CD4-positive, alpha-beta T cell treated with Interleukin-6 at 100 ng/mL for 8 hours (primary cell): Measurements from ENCODE around the gene ADRA2C.

ENCODE experiments used
- DNase-seq: peaks from one replicate; pipeline ENCODE4 v3.0.0-alpha.2; 2020; ENCODE audit warnings: mixed read lengths, low spot score

Gene ADRA2C

DNA sequence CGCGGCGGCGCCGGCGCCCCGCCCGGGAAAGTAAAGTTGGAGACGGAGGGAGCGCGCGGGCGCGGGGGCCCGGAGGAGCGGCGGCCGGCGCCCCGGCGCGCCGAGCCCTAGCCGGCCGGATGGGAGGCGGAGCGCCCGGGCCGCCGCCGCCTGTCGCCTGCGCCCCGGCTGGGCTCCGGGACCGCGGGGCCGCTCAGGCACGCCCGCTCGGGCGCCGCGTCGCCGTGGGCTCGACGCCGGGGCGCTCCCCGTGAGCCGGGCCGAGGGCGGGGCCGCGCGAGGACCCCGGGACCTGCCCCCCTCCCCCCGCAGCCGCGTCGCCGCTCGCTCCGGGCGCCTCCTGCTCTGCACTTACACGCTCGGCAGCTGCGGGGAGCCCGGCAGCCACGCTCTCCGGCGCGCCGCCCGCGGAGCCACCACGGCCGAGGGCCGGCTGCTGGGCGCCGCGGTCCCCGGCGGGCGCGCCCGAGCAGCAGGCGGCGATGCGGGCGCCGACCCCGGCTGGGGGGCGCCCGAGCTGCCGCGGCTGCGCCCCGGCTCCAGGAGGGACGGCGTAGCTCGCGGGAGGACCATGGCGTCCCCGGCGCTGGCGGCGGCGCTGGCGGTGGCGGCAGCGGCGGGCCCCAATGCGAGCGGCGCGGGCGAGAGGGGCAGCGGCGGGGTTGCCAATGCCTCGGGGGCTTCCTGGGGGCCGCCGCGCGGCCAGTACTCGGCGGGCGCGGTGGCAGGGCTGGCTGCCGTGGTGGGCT, at the start of gene ADRA2C:
Gene ADRA2C, plus strand, starts transcription at position 350 of the 749 bp plus-strand sequence. Its CDS starts 222 bp downstream, at position 572.
- DNase-seq: no peak

- DNase-seq: no peak
Observed at GRCh38 chr4:3716631-3717235, 49.5 kb upstream of the ADRA2C start.

- no peak for DNase-seq
Observed at GRCh38 chr4:3717241-3717640, 48.9 kb upstream of the ADRA2C start.

GRCh38 chr4:3718462-3718861, 47.7 kb upstream of the ADRA2C start:
- no peak for DNase-seq

DNA sequence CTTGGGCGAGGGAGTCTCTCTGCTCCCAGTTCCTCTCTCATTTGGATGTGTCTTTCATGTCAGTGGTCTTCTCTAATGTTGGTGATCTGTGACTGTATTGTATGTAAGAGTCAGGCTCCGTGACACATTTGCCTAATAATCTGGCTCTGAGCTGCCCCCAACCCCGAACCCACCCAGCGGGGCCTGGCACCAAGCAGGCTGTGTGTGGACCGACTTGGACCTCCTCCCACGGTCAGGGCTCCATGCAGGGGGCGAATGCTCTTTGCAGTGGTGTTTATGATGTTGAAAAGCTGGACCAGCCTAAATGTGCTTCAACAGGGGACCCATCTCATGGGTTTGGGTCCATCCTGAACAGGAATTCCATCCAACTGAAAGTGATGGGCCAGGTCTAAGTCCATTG, 47.0 kb upstream of the ADRA2C start:
- DNase-seq: no peak

- DNase-seq: no peak
Observed at GRCh38 chr4:3719836-3720235, 46.3 kb upstream of the ADRA2C start.

- DNase-seq: no peak
Observed at GRCh38 chr4:3720466-3720865, 45.7 kb upstream of the ADRA2C start.

DNA sequence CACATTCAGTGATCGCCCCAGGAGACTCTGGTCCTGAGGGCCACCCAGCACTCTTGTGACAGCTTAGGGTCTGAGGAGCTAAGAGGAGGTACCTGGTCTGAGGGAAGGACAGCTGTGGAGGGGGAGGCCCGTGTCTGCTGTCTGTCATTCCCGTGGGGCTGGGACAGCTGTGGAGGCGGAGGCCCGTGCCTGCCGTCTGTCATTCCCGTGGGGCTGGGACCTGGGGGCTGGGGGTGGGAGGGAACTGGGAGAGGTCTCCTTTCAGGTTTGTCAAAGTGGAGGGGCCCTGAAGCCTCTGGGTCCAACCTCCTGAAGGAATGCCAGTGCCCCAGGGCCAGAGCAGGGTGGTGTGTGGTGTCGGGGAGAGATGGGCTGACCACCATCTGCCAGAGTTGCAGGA, 45.0 kb upstream of the ADRA2C start:
- DNase-seq: no peak

DNA sequence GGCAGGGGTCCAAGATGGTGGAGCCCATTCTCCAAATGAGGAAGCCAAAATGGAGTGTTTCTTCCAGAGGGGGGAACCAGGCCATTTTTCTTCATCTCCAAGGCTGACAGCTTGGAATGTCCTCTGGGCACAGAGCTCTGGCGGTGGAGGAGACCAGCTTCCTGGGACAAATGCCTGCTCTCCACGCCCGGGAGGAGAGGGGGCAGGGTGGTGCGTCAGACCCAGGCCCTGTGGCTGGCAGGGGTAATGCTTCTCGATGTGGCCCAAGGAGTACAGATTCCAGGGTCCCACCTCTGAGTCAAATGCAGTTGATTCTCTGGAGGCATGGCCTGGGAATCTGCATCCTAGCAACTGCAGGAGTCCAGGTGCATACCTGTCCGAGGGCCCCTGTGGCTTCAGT, 44.6 kb upstream of the ADRA2C start:
- no peak for DNase-seq

DNA sequence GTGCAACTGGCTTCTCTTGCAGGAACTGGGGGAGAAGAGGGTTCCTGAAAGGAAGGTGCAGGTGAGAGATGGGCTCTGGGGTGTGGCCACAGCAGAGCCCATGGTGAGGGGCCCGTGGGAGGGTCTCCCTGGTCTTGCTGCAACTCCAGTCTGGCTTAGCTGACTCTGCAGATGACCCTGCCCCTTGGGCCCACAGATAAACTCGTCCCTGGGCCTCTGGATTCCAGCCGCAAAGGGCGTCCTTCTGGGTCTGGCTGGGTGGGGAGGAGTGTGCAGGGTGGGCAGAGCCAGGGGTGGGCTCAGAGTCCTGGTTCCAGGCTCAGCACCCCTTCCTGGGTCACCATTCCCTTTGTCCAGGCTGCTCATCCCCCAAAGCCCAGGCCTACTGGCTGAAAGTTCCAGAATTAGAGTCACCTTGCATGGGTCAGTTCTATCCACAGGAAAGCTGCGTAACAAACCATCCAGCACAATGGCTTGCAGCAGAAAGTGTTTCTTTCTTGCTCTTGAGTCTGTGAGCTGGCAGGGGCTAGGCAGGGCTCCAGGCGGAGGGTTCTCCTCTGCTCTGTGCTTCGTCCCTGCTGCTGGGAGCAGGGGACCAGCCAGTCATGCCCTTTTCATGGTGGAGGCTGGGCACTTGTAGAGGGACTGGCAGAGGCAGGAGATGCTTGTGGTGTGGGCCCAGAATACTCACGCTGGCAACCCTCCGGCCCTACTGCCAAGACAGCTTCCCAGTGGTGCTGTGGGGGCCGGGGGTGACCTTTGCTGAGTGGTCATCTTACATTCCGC, 43.5 kb upstream of the ADRA2C start:
- no peak for DNase-seq

- DNase-seq: no peak
Observed at GRCh38 chr4:3723232-3723642, 42.9 kb upstream of the ADRA2C start.

DNA sequence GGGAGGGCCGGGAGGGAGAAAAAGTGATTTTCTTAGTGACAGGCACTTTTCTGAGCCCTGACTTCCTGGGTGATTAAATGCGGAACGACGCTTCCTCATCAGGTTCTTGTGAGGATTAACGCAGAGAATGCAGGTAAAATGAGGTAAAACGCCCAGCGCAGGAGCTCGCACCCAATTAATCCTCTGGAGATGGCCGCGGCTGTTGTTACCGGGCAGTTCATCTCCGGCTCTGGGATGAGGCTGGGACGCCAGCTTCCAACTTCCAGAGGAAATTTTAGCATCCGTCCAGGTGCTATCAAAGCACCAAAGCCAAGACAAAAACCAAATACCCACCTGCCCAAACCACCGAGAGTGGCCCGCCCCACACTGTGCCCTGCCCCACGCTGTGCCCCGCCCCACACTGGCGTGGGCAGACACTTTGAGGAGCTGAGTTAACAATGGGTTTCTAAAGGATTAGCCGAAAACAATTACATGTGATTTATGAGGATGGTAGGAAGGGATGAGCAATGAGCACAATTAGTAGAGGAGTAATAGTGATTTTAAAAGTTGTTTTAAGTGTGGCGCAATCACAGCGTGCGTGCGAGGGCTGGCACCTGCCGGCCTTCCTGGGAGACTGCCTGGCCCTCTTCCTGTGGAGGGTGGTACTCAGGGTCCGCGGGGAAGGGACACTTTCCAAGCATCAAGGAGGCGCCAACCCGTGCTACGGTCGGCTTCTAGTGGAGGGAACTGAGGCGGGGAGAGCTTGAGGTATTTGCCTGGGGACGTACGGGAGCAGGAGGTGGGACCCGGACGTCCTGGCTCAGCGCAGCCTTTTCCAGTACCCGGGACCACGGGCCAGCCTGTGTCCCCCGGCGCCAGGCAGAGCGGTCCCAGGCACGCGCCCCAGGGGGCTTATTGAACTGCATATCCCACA, 41.6 kb upstream of the ADRA2C start:
- DNase-seq: no peak

GRCh38 chr4:3725936-3726870, 40.0 kb upstream of the ADRA2C start:
- no peak for DNase-seq

DNA sequence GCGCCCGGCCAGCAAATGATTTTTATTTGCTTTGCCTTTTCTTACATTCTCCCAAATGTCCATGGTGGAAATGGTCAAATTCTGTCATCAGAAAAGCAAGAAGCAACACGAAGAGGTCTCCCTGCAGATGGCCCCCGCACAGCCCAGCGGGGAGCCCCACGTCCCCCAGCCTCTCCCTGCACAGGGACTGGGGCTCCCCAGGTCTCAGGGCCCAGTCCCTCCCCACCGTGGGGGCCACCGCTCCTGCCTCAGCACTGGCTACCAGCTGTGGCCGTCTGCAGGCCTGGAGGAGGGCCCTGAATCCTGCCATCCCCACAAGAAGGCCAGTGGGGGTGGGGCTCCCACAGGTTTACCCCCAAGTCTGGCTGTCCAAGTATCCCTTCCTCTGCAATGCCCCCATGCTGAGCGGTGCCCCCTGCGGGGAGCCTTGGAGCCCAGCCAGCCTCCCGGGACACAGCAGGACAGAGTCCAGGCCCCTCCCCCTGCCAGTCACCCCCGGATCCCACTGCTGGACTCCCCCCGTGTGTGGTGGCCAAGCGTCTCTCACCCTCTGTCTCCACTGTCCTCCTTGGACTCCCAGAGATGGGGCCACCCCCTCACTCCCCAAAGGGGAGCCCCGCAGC, 38.2 kb upstream of the ADRA2C start:
- DNase-seq: no peak

DNA sequence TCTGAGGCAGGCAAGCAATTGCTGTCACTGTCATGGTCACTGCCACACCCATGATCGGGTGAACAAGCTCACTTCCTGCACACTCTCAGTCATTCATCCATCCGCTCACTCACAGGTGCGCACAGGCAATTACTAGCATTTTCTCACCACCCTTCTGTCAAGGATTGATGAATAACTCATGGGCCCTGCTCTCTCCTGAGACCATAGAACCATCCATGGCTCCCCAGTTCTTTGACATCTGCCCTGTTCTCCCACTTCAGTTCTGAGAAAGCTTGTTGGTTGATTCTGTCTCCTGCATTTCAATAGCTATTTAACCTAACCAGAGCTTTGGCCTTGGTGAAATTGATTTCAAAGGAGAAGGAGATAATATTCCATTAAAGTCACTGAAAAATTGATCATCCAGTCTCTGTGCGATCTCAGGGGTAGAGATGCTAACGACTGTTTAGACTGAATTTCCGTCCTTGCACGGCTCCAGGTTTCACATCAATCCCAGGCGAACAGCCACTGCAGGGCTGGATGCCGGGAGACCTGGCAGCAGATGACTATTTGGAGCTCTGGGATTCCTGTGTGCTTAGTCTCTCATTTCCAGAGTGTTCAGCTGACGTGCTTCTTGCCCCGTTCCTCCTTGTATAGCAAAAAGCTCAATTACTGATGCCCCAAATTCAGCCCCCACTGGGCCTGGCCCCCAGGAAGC, 36.9 kb upstream of the ADRA2C start:
- DNase-seq: no peak

DNA sequence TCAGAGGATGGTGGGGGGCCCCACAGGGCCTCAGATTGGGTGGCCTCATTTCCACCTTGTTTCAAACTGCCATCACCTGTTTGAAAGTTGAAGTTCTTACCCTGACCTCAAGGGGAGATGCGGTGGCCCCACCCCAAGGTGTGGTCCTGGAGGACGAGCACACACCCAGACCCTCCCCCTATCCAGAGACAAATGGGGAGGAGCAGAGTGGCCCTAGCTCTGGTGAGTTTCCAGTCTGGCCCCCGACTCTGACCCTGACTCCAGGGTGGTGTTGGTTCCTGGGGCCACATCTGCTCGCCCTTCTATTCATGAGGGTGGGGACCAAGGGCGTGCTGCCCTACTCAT, 36.3 kb upstream of the ADRA2C start:
- no peak for DNase-seq

DNA sequence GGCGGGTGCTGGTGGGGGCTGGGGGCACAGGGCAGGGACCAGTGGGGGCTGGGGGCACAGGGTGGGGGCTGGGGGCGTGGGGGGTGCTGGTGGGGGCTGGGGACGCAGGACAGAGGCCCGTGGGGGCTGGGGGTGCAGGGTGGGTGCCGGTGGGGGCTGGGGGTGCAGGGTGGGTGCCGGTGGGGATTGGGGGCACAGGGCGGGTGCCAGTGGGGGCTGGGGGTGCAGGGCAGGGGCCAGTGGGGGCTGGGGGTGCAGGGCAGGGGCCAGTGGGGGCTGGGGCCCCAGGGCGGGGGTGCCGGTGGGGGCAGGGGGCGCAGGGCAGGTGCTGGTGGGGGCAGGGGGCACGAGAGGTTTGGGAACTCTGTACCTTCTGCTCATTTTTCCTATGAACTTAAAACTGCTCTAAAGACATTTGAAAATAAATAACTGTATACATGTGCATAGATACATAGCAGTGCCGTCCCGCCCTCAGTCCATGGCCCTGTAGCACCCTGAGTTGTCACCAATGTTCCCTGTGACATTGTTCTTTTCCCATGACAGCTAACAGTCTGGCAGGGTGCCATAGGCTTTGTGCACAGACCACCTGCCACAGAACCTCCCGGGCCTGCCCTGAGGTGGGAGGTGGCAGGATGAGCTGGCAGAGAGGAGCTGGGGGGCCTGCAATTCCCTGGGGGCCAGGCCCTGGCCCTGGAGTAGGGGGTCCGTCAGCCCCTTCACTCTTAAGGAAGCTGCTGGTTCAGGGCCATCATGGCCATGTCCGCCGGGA, 35.6 kb upstream of the ADRA2C start:
- DNase-seq: no peak

DNA sequence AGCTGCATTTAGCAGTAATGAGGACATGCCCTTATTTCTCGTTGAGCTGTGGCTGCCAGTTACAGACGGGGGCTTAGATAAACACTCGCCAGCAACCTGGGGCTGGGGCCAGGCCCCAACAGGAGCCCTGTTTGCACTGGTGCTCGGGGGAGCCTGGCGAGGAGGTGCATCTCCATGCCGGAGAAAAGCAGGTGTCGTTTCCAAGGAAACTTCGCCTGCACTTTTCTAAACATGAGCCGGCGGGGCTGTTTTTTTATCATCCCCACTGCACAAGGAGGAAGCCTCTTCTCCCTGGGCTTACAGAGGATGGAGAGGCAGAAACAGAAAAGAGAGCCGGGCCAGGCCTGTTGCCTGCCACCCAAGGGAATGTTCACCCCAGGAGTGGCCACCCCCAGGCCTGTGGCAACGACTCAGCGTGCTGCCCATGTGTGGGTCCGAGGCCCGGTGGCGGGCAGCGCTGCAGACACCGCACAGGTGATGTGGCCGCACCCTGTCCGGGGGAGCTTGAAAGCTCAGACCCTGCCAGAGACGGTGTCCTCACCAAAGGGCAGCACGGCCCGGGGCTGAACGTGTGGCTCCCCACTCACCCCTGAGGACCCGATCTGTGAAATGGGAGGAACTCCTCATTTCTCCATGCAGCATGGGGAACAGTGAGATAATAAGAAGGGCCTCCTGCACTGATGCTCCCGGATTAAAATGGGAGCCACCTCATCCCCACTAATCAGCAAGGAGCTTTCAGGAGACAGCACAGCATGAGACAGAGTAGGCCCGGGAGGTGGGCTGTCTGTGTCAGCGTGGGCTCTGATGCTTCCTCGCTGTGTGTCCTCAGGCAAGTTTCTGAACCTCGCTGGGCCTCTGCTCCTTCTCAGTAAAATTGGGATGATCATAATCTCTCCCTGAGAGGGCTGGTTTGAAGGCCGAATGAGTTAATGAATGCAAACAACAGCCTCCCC, 33.8 kb upstream of the ADRA2C start:
- DNase-seq: no peak
